Effector memory CD4-positive, alpha-beta T cell (primary cell): ENCODE results near the gene USP5.
"Not testable (repeated sequence)": the region's sequence is repeated elsewhere in the genome, so short reads cannot be mapped to it uniquely, and the experiment has no call there.

Experiments used
- DNase-seq, 3 donors: peaks; one replicate each; pipeline ENCODE4 v3.0.0-alpha.2; 2020
- H3K27ac ChIP-seq: 2 replicates; pipeline ENCODE4 v1.7.0; 2013; ENCODE audit warnings: mild to moderate bottlenecking, low read length, moderate library complexity; ENCODE audit not compliant: insufficient read depth, poor library complexity, severe bottlenecking
- H3K27me3 ChIP-seq: replicated peaks from 2 replicates; pipeline ENCODE4 v1.7.0; 2013; ENCODE audit warnings: mild to moderate bottlenecking, low read length; ENCODE audit not compliant: insufficient read depth, control insufficient read depth, poor library complexity, severe bottlenecking
- H3K36me3 ChIP-seq: 2 replicates; pipeline ENCODE4 v1.7.0; 2013; ENCODE audit warnings: mild to moderate bottlenecking, low read length, moderate library complexity; ENCODE audit not compliant: control insufficient read depth, insufficient read depth
- H3K4me1 ChIP-seq: 2 replicates; pipeline ENCODE4 v1.7.0; 2013; ENCODE audit warnings: low read length, mild to moderate bottlenecking; ENCODE audit not compliant: control insufficient read depth, insufficient read depth, poor library complexity, severe bottlenecking
- H3K4me3 ChIP-seq: 2 replicates; pipeline ENCODE4 v1.7.0; 2013; ENCODE audit warnings: low read length, low read depth, mild to moderate bottlenecking; ENCODE audit not compliant: insufficient read depth, poor library complexity, severe bottlenecking
- H3K9me3 ChIP-seq: 2 replicates; pipeline ENCODE4 v1.7.0; 2013; ENCODE audit warnings: mild to moderate bottlenecking, low read length, moderate library complexity; ENCODE audit not compliant: control insufficient read depth

The USP5 gene

DNA sequence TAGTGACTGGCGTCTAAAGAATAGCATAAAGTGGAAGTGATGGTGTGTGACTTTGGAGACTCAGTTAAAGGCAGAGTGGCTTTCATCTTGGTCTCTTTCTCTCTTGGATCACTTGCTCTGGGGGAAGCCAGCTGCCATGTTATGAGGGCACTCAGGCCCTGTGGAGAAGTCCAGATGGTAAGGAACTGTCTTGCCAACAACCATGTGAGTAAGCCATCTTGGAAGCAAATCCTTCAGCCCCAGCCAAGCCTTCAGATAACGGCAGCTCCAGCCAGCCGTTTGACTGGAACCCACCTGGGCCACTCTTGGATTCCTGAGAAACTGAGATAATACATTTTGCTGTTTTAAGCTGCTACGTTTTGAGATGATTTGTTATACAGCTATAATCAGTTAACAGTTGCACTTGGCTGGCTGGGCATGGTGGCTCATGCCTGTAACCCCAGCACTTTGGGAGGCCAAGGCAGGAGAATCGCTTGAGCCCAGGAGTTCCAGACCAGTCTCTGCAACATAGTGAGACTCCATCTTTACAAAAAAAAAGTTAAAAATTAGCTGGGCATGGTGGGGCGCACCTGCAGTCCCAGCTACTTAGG lies 45.0 kb downstream of the USP5 start:
- no peak overlapping the region for H3K4me3 ChIP-seq
- no peaks in the 10 kb centered on the region for H3K27me3 ChIP-seq
- H3K4me1 ChIP-seq: no peaks in the 10 kb centered on the region
- no peak for DNase-seq
- no peak overlapping the region for H3K27ac ChIP-seq
- H3K36me3 ChIP-seq: no peaks in the 10 kb centered on the region
- no peaks in the 10 kb centered on the region for H3K9me3 ChIP-seq

DNA sequence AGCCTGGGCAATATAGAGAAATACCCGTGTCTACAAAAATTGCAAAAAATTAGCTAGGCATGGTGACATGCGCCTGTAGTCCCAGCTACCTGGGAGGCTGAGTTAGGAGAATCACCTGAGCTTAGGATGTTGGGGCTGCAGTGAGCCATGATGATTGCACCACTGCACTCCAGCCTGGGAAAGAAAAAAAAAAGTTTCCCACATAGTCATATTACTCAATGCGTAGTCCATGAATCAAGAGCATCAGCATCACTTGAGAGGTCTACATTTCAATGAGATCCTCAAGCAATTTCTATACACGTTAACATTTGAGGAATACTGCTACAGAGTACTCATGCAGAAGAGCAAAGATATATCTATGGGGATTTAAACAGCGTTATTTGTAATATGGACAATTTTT lies 47.5 kb downstream of the USP5 start:
- Histone ChIP-seq H3K9me3 (no peaks in the 10 kb centered on the region), H3K27ac (no peak overlapping the region), H3K27me3 (no peaks in the 10 kb centered on the region), H3K4me3 (no peak overlapping the region), H3K36me3 (no peaks in the 10 kb centered on the region), H3K4me1 (peaks cover 2% of the 10 kb centered on the region)
- DNase-seq: no peak

DNA sequence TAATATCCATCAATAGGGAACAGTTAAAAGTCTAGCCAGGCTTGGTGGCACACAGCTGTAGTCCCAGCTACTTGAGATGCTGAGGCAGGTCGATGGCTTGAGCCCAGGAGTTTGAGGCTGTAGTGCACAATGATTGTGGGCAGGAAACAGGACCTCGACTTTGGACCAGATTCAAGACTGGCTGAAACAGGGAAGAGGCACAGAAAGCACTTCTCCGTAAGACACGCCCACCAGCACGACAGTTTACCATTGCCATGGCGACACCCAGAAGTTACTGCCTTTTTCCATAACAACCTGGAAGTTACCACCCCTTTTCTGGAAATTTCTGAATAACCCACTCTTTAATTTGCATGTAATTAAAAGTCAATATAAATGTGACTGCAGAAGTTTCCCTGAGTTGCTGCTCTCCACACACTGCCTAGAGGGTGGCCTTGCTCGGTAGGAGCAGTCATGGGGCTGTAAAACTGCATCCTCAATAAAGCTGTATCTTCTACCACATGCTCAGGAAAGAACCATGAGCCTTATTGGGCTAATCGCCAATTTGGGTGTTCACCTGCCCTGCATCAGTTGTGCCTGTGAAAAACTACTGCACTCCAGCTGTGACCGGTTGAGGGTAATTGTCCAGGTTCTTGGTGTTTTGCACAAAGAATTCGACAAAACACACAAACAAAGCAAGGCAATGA lies 48.0 kb downstream of the USP5 start:
- H3K4me3 ChIP-seq: no peak overlapping the region
- H3K36me3 ChIP-seq: no peaks in the 10 kb centered on the region
- no peaks in the 10 kb centered on the region for H3K27me3 ChIP-seq
- H3K4me1 ChIP-seq: peaks cover 4% of the 10 kb centered on the region
- no peak for DNase-seq
- no peak overlapping the region for H3K27ac ChIP-seq
- H3K9me3 ChIP-seq: no peaks in the 10 kb centered on the region

DNA sequence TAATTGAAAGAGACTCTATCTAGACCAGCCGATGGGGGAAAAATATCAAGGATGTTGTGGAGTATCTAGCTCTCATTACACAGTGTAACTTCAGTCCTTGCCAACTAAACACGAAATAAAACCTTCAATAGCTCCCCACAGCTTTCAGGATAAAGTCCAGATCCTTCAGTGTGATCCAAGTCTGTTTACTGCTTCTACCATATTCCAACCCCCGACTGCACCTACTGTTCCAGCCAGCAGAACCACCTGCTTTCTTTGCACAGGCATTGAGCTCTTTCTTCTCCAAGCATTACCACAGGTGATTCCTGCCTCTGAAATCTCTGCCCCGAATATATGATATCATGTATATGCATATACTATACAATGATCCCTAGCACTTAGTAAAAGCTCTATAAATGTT lies 50.5 kb downstream of the USP5 start:
- H3K9me3 ChIP-seq: no peaks in the 10 kb centered on the region
- H3K4me3 ChIP-seq: no peak overlapping the region

DNA sequence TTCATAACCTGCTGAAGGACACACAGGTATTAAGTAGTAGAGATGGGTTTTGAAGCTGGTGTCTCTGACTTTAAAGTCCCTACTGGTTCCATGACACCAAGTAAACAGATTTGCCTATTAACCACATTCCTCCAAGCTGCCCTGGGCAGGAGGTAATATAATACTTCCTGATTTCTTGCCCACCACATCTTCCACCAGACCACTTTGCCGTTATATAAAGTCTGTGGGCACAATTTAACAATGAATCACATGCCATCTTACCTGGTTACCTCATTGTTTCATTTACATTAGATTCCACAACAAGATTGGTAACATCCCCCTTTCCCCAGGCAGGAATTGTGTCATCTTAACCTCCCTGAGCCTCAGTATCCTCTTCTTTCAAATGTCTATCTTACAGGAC lies 51.8 kb downstream of the USP5 start:
- peaks cover 7% of the 10 kb centered on the region for H3K4me1 ChIP-seq

More for the DNA sequence above, 50.5 kb downstream of the USP5 start:
- Histone ChIP-seq H3K27ac (no peak overlapping the region), H3K4me1 (peaks cover 7% of the 10 kb centered on the region), H3K27me3 (no peaks in the 10 kb centered on the region), H3K36me3 (no peaks in the 10 kb centered on the region)
- DNase-seq: no peak

DNA sequence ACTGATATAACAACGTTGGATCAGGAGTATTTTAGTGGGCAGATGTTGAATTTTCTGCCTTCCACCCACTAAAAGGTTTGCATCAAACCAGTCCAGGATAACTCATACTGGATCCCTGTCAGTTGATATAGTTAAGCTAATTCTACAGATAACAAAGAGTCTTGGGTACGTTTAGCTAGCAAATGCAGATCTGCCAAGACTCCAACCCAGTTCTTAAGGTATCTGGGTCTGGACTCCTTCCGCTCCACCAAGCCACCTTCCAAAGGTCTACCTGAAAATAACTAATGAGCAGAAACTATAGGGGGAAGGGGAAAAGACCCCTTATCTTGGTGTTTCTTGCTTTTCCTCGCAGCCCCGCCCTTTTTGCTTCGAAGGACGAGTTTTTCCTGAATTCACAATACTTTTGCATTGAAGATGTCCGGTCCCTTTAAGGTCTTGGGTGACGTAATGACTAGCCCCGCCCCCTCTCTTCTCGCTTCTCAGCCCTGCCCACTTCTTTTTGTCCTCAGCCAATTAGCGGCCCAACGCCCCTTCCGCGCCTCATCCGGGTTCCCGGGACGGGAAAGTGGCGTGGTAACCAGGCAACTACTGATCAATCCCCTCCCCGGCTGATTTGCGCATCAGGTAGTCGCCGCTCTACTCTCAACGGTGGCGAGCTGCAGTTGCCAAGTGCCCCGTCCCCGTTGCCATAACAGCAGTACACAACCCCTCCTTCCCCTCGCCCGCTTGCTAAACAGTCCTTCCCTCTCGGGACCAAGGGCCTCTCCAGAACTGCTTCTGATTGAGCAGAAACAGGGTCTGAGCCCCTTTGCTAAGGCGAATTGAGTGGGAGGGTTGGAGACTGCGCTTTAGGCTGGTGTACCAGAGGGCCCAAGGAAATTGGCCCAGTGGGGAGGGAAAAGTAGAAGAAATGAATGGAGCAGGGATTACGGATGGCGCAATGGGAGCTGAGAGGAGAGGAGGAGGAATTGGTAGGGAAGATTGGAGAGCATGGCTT lies 52.6 kb downstream of the USP5 start, which contains the start of gene LRRC23:
LRRC23 (plus strand) TSS at position 543 of the 997 bp plus-strand sequence. CDS start 812 bp downstream, outside the sequence.
- no peaks in the 10 kb centered on the region for H3K9me3 ChIP-seq
- peak within 1 kb of the TSS; percentile 59 for H3K4me3 ChIP-seq
- peak within 1 kb of the TSS; percentile 91 for H3K27ac ChIP-seq
- no peaks in the 10 kb centered on the region for H3K36me3 ChIP-seq
- peaks cover 7% of the 10 kb centered on the region for H3K4me1 ChIP-seq
- H3K27me3 ChIP-seq: no peaks in the 10 kb centered on the region
- peak; percentile 98 to 99 (median 98) for DNase-seq

More for the DNA sequence above, 51.8 kb downstream of the USP5 start:
- Histone ChIP-seq H3K27me3 (no peaks in the 10 kb centered on the region), H3K4me3 (no peak overlapping the region), H3K9me3 (no peaks in the 10 kb centered on the region), H3K36me3 (no peaks in the 10 kb centered on the region), H3K27ac (no peak overlapping the region)
- DNase-seq: no peak

DNA sequence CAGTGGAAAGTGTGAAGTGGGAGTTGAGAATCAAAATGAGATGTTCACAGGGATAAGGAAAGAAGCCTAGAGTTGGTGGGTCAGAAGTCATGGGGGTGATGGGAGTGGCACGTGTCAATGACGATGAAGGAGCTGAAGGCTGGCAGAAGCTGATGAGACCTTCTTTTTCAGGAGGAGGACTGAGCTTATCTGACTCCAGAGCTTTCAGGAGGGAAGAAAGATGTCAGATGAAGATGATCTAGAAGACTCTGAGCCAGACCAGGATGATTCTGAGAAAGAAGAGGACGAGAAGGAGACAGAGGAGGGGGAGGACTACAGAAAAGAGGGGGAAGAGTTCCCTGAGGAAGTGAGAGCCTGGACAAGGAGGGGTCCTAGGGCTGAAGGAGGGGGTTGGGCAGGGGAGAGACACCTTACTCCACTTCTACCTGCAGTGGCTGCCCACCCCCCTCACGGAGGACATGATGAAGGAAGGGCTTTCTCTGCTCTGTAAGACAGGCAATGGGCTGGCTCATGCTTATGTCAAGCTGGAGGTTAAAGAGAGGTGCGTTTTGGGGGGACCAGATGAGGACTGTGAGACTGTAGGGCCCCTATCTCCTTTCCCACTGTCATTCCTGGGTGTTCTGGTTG lies 53.6 kb downstream of the USP5 start:
- DNase-seq: no peak
- H3K36me3 ChIP-seq: no peaks in the 10 kb centered on the region
- no peaks in the 10 kb centered on the region for H3K27me3 ChIP-seq
- no peak overlapping the region for H3K4me3 ChIP-seq
- H3K9me3 ChIP-seq: no peaks in the 10 kb centered on the region
- peaks cover 7% of the 10 kb centered on the region for H3K4me1 ChIP-seq
- H3K27ac ChIP-seq: peak overlapping the region; percentile 91

DNA sequence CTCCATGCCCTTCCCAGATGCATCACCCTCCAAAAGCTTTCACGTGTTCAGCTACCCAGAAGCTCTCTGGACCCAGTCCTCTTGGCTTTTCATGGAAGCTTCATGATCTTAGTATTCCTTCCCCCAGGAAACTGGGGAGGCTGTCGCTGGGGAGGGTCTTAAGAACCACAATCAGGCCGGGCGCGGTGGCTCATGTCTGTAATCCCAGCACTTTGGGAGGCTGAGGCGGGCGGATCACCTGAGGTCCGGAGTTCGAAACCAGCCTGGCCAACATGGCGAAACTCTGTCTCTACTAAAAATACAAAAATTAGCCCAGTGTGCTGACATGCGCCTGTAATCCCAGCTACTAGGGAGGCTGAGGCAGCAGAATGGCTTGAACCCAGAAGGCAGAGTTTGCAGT lies 56.2 kb downstream of the USP5 start:
- not testable (repeated sequence) for H3K27me3 ChIP-seq, H3K4me1 ChIP-seq, H3K36me3 ChIP-seq, H3K4me3 ChIP-seq, H3K9me3 ChIP-seq, H3K27ac ChIP-seq, DNase-seq

DNA sequence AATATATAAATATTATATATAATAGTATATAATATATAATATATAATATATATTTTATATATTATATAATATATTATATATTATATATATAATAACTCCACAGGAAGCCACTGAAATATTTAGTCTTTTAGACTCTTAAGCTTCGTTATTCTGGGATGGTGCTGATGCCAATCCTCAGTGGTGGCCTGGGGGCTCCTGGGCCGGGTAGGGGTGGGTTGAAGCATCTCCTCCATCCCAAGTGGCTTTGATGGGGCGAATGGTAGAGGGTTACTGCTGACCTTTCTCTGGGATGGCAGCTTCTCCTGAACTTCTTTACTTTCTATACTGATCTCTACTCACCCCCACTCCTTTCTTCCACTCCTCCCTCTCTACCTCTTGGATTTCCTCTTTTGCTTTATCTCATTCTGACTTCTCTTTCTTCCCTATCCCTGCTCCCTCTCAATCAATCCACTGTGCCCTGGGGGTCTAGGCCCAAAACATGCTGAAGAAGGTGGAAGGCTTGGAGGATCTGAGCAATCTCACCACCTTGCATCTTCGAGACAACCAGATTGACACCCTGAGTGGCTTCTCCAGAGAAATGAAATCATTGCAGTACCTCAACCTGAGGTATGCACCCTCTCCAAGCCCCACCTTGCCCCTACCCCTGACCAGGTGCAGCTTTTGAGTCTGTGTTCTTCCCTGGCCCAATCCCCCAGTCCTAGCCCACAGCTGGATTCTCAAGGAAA lies 57.6 kb downstream of the USP5 start:
- no peaks in the 10 kb centered on the region for H3K36me3 ChIP-seq
- H3K27me3 ChIP-seq: no peaks in the 10 kb centered on the region
- H3K4me3 ChIP-seq: no peak overlapping the region
- no peaks in the 10 kb centered on the region for H3K9me3 ChIP-seq
- peaks cover 13% of the 10 kb centered on the region for H3K4me1 ChIP-seq
- DNase-seq: no peak
- H3K27ac ChIP-seq: no peak overlapping the region
